WTC11 (cell line): Measurements from ENCODE around the gene DNAJC18. TPM values are rescaled to one million over a fixed set of nuclear protein-coding genes. Genes with fewer than 3 reads are reported as not detected.

Source experiments
- ATAC-seq: fragments of 200-7000 bp; cut with Tn5 transposase; 2 replicates; pipeline ENCODE4 v1.10.0; 2021; ENCODE audit warnings: mild to moderate bottlenecking, moderate library complexity
- CTCF ChIA-PET: fragments of 300-600 bp; sonication (Branson Sonifier 250); formaldehyde crosslinking; loops from one replicate; lab custom pipeline; 2021; ENCODE audit warnings: antibody characterized with exemption; lab: Charles Lee
- POLR2A ChIA-PET: fragments of 350-600 bp; sonication (Branson Sonifier 250); formaldehyde crosslinking; loops from one replicate; lab custom pipeline; 2021; ENCODE audit warnings: antibody characterized with exemption; lab: Charles Lee
- DNase-seq: peaks from one replicate; pipeline ENCODE4 v3.0.0; 2021; ENCODE audit warnings: low spot score
- H3K27ac Mint-ChIP-seq: 2 replicates; pipeline ENCODE4 v1.8.0; 2021; ENCODE audit warnings: mixed read lengths
- H3K27me3 Mint-ChIP-seq: 2 replicates; pipeline ENCODE4 v1.8.0; 2021; ENCODE audit warnings: low read depth, mild to moderate bottlenecking, moderate library complexity, mixed read lengths
- H3K36me3 Mint-ChIP-seq: 2 replicates; pipeline ENCODE4 v1.8.0; 2021; ENCODE audit warnings: mixed read lengths
- H3K4me1 Mint-ChIP-seq: 2 replicates; pipeline ENCODE4 v1.8.0; 2022; ENCODE audit warnings: mixed read lengths
- H3K4me3 Mint-ChIP-seq: 2 replicates; pipeline ENCODE4 v1.8.0; 2021; ENCODE audit warnings: mild to moderate bottlenecking, moderate library complexity, mixed read lengths
- H3K9me3 Mint-ChIP-seq: 2 replicates; pipeline ENCODE4 v1.8.0; 2021; ENCODE audit warnings: mixed read lengths
- AFF4 ChIP-seq: sonication (generic); formaldehyde crosslinking; IDR thresholded peaks from 2 replicates; pipeline ENCODE4 v1.8.1; 2023; ENCODE audit warnings: mild to moderate bottlenecking, missing genetic modification reagents, borderline replicate concordance
- CBFB ChIP-seq: sonication (generic); formaldehyde crosslinking; IDR thresholded peaks from 2 replicates; pipeline ENCODE4 v1.8.1; 2022; ENCODE audit warnings: mild to moderate bottlenecking, low read depth, missing genetic modification reagents
- CREB1 ChIP-seq: sonication (generic); formaldehyde crosslinking; IDR thresholded peaks from 2 replicates; pipeline ENCODE4 v1.8.0; 2023; ENCODE audit warnings: mild to moderate bottlenecking, missing genetic modification reagents
- CTCF ChIP-seq: fragments of 200-600 bp; IDR thresholded peaks from 2 replicates; pipeline ENCODE4 v1.8.0; 2022; ENCODE audit warnings: antibody characterized with exemption
- ELF4 ChIP-seq: sonication (generic); formaldehyde crosslinking; IDR thresholded peaks from 2 replicates; pipeline ENCODE4 v1.8.1; 2022; ENCODE audit warnings: low read depth, mild to moderate bottlenecking, moderate library complexity, missing genetic modification reagents
- FOXJ3 ChIP-seq: sonication (generic); formaldehyde crosslinking; IDR thresholded peaks from 2 replicates; pipeline ENCODE4 v1.9.0; 2021; ENCODE audit warnings: missing genetic modification reagents, mild to moderate bottlenecking, borderline replicate concordance
- FOXK1 ChIP-seq: sonication (generic); formaldehyde crosslinking; IDR thresholded peaks from 2 replicates; pipeline ENCODE4 v1.8.0; 2022; ENCODE audit warnings: mild to moderate bottlenecking, moderate library complexity, missing genetic modification reagents
- HMGA2 ChIP-seq: fragments of 250-450 bp; sonication (Bioruptor Pico); IDR thresholded peaks from 2 replicates; pipeline ENCODE4 v1.4.0; 2021; ENCODE audit warnings: mild to moderate bottlenecking, moderate library complexity
- HMGXB4 ChIP-seq: sonication (generic); formaldehyde crosslinking; IDR thresholded peaks from 2 replicates; pipeline ENCODE4 v1.8.1; 2023; ENCODE audit warnings: mild to moderate bottlenecking, moderate library complexity, missing genetic modification reagents
- JAZF1 ChIP-seq: fragments of 250-450 bp; sonication (Bioruptor Pico); IDR thresholded peaks from 2 replicates; pipeline ENCODE4 v1.9.0; 2021; ENCODE audit warnings: moderate library complexity, mild to moderate bottlenecking, inconsistent platforms
- KAT7 ChIP-seq: sonication (generic); formaldehyde crosslinking; IDR thresholded peaks from 2 replicates; pipeline ENCODE4 v1.8.1; 2023; ENCODE audit warnings: missing genetic modification reagents, mild to moderate bottlenecking, borderline replicate concordance
- MAX ChIP-seq: sonication (generic); formaldehyde crosslinking; IDR thresholded peaks from 2 replicates; pipeline ENCODE4 v1.8.0; 2022; ENCODE audit warnings: mild to moderate bottlenecking, missing genetic modification reagents
- NR1H2 ChIP-seq: sonication (generic); formaldehyde crosslinking; IDR thresholded peaks from 2 replicates; pipeline ENCODE4 v1.9.0; 2021; ENCODE audit warnings: mild to moderate bottlenecking, moderate library complexity, missing genetic modification reagents
- NR2C2 ChIP-seq: sonication (generic); formaldehyde crosslinking; IDR thresholded peaks from 2 replicates; pipeline ENCODE4 v1.8.0; 2022; ENCODE audit warnings: mild to moderate bottlenecking, missing genetic modification reagents
- RORB ChIP-seq: fragments of 250-450 bp; sonication (Bioruptor Pico); IDR thresholded peaks from 2 replicates; pipeline ENCODE4 v1.9.0; 2021; ENCODE audit warnings: mild to moderate bottlenecking
- SMAD3 ChIP-seq: sonication (generic); formaldehyde crosslinking; IDR thresholded peaks from 2 replicates; pipeline ENCODE4 v1.8.0; 2022; ENCODE audit warnings: missing genetic modification reagents, mild to moderate bottlenecking, borderline replicate concordance
- ZMAT4 ChIP-seq: fragments of 250-450 bp; sonication (Bioruptor Pico); IDR thresholded peaks from 2 replicates; pipeline ENCODE4 v1.9.0; 2021; ENCODE audit warnings: mild to moderate bottlenecking
- ZNF232 ChIP-seq: sonication (generic); formaldehyde crosslinking; IDR thresholded peaks from 2 replicates; pipeline ENCODE4 v1.8.0; 2022; ENCODE audit warnings: mild to moderate bottlenecking, missing genetic modification reagents
- ZNF263 ChIP-seq: sonication (generic); formaldehyde crosslinking; IDR thresholded peaks from 2 replicates; pipeline ENCODE4 v1.8.1; 2022; ENCODE audit warnings: low read depth, mild to moderate bottlenecking, moderate library complexity, missing genetic modification reagents
- ZNF425 ChIP-seq: fragments of 250-450 bp; sonication (Bioruptor Pico); conservative IDR thresholded peaks from 2 replicates; pipeline ENCODE4 v1.9.0; 2021; ENCODE audit warnings: mild to moderate bottlenecking
- total RNA-seq: library from RNA; stranded (reverse); gene quantifications from 3 replicates; pipeline ENCODE4 v1.2.3, GENCODE V29; 2021

The DNAJC18 gene
- total RNA-seq, 1 experiment from 2014 or later = 23.7 TPM

GRCh38 chr5:139384591-139385051 lies 54.7 kb downstream of the DNAJC18 start (continued):
- TF ChIP-seq NR1H2 (CRISPR knock-in tag) (no peak), ZMAT4 (CRISPR knock-in tag) (no peak), CTCF (no peak), KAT7 (no peak), CREB1 (CRISPR knock-in tag) (no peak), FOXJ3 (CRISPR knock-in tag) (no peak), AFF4 (CRISPR knock-in tag) (no peak), HMGA2 (no peak), MAX (CRISPR knock-in tag) (no peak), CBFB (CRISPR knock-in tag) (no peak), RORB (CRISPR knock-in tag) (no peak)

GRCh38 chr5:139383993-139384590 lies 55.2 kb downstream of the DNAJC18 start:
- peaks cover 21% of the 10 kb centered on the region for H3K4me1 Mint-ChIP-seq
- DNase-seq (no peak), ATAC-seq (no peak)
- H3K27me3 Mint-ChIP-seq = peaks cover 8% of the 10 kb centered on the region; the same call in 1 of the 2 replicates
- H3K36me3 Mint-ChIP-seq = no peaks in the 10 kb centered on the region
- ChIA-PET POLR2A (no interaction called here), CTCF (no interaction called here)
- no peaks in the 10 kb centered on the region for H3K9me3 Mint-ChIP-seq
- H3K27ac Mint-ChIP-seq = no peak overlapping the region
- H3K4me3 Mint-ChIP-seq = no peak overlapping the region
- TF ChIP-seq ZNF232 (no peak), SMAD3 (CRISPR knock-in tag) (no peak), ZNF263 (no peak), FOXK1 (no peak), NR2C2 (CRISPR knock-in tag) (no peak), ZNF425 (CRISPR knock-in tag) (no peak), JAZF1 (CRISPR knock-in tag) (no peak), ELF4 (no peak), AFF4 (CRISPR knock-in tag) (no peak), HMGXB4 (no peak)
